ENCODE results near the gene NHERF1.

NHERF1 gene

DNA sequence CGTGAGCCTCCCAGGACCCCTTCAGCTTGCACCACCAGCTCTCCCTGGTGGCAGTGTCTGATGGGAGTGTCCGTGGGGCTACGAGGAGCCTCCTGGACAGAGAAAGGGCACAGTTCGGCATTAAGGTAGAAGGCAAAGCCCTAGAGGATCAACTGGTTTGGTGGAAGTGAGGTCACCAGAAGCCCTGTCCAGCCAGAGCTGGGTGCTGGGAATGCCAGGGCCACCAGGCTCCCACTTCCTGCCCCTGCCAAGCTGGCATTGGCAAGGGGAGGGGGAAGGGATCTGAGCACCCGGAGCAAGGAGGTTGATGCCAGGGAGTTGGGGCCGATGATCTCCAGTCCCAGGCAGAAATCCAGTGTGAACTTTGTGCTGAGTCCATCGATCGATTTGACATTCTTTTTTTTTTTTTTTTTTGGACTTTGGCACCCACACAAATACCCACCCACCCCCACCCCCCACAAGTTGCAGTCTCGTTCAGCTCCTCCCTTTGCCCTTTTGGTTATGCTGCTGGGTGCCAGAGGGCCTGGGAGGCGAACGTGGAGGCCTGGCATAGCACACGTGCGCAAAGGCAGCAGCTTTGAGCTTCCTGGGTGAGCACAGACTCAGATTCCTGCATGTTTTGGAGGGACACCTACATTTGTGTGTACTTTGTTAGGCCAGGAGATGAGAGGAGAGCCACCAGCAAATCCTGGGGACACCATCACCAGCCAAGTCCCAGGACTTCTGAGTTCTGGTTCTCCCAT lies 2.1 kb downstream of the NHERF1 start:
- no peak for DNase-seq

DNA sequence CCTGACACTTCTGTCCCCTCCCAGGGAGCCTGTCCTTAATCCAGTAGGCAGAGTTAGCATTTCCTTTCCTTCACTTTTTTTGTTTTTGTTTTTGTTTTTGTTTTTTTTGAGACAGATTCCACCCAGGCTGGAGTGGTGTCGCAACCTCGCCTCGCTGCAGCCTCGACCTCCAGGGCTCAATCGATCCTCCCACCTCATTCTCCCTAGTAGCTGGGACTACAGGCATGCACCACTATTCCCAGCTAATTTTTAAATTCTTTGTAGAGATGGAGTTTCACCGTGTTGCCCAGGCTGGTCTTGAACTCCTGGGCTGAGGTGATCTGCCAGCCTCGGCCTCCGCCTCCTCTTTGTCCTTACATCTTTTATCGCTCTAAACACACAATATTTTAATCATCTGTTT lies 4.0 kb downstream of the NHERF1 start:
- DNase-seq = no peak

DNA sequence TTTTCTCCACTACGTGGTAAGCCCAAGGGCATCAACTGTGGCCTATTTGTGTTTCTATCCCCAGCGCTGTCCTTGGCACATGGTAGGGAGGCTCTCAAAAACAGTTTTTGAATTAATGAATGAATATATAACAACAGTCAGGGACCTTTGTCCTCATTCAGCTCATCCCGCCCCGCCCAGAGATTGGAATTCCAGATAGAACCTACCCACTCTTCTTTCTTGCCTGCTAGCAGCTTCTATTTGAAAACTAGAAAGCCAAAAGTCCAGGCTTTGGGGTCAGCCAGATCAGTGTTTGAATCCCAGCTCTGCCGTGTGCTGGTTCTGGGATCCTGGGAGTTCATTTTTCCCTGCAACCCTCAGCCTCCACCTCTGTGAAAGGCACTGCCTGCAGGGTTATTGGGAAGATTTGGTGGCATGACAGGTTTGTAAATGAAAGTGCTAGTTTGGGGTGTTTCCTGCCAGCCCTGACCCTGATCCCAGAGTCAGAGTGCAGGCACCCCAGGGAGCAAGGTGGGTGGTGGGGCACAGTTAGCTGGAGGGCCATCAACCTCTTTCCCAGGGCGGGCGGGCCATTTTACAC lies 4.5 kb downstream of the NHERF1 start:
- DNase-seq = no peak

DNA sequence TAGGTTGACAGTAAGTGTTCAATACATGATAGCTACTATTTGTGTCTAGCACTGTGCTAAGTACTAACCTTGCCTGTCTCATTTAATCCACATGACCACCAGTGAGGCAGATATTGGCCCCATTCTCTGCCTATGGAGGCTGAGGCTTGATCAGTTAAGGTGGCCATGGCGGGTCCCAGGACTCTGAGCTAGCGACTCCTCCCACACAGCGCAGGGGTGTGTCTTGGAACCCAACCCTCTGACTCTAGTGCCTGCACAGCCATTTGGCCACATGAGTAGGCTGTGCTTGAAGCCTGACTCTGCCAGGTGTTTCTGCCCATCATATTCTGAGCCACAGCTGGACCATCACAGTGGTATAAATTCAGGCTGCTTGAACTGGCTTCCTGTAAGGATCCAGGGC lies 6.4 kb downstream of the NHERF1 start:
- no peak for DNase-seq

DNA sequence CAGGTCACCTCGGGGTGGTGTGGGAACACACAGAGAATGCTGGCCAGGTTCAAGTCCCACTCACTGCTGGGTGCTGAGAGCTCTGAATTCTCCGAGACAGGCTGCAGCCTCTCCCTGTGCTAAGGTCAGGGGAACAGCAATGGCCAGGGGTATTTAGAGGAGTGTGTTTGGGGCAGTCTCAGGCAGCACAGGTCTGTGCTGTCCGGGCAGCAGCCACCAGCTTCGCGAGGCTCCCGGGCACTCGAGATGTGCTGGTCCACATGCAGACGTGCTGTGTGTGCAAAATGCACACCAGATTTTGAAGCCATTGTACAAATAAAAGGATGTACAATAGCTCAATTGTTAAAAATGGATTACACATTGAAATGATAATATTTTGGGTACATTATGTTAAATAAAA lies 7.1 kb downstream of the NHERF1 start:
- DNase-seq = no peak

DNA sequence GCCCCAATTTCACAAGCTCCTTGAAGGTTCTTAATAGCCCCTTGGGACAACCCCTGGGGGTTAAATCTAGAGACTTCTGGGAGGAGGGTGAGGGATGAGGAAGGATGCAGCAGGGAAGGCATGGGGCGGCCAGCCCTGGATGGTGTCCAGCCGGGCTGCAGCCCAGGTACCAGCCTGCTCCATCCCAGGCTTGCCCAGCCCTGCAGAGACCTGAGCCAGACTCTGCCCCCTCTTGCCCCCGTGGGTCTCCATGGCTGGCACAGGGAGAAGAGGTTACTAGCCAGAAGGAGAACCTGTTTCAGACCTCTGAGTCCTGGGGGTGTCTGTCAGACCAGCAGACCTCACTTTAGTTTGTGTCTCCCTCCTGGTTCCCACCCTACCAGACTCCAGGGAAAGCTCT lies 8.5 kb downstream of the NHERF1 start:
- no peak for DNase-seq

DNA sequence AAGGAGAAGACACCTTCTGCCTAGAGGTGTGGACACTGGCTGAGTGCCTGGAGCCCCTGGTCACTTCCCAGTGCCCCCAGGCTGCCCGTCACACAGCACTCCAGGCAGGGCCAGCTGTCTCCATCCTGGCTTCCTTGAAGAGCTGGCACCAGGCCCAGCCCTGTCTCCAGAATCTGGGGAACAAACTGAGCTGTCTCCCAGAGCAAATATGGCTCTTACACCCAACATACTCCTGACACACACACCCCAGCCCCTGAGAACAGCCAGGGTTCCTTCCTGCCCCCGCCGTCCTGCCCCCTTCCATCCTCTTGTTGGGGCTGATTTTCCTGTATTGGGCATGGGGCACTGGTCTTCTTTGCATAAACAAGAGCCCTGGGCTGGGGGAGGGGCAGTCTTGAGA lies 9.1 kb downstream of the NHERF1 start:
- DNase-seq = no peak

DNA sequence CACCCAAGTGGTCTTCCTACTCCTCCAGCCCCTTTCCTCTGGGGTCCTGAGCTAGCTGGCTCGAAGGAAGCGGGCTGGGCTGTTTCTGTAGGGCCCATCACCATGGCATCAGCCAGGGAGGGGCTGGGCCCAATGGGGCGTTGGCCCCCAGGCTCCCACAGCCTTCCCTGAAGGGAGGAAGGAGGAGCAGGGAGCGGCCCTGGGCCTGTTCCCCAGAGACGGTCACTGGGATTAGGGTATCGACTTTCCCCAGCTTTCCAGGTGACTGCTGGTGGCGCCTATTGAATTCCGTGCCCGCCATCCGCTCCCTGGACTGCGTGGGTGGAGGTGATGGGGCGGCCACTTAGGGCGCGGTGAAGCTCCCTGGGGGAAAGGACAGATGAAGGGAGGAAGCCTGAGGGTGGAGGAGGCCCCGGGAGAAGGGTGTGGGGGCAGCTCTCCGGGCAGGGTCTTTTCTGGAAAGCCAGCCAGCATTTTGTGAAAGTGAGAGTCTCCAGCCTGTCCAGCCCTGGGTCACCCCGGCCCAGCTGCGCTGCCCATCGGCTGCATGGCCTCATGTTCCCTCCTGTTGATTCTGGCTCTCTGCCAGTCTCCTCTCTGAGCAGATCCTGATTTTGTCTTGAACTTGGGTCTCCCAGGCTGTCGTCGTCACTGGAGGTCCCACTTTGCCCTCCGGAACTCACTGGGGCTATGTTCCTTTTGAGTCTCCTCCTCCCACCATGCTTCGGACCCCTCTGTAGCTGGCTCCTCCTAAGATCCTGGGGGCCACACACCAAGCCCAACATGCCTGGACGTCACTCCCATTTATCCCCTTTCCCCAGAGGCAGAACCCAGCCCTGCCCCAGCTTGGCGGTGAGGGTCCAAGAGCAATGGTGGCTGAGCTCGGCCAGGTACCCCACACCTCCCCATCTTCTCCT lies 9.8 kb downstream of the NHERF1 start:
- DNase-seq = no peak

DNA sequence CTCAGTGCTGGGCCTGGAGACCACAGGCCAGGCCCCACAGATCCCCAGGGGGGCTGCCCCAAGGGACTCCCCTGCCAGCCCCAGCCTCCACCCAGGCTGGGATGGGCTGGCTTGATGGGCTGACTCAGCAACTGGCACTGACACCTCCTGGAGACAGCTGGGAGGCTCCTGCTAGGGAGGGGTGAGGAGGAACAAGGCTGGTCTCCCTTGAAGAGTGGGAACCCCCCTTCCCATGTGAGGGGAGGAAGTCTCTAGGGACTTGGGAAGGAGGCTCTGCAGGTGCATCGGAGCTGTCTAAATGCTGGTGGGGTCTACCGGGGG lies 10.4 kb downstream of the NHERF1 start:
- DNase-seq = no peak

DNA sequence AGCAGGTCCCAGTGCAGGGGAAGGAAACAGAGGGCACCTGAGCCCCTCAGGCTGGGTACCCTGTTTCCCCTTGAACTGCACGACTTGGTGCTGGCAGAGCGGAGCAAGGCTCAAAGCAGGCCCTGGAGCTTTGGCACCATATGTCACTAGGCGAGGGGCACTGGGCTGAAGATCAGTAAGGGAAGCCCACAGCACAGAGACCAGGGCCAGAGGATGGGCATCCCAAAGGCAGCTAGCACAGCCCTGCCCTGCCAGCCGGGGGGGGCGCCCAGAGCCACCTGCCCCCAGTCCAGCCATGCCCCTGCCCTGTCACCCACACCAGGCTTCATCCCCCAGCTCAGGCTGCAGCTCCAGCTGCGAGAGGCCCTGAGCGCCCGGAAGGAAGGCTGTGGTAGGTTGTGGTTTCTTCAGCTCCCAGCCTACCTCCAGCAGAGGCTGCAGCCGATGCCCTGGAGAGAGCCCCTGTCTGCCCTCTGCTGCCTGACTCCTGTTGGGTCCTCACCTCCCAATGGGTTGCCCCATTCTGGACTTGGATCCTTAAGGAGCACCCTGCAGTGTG lies 10.9 kb downstream of the NHERF1 start:
- peak; percentile 68 for DNase-seq

DNA sequence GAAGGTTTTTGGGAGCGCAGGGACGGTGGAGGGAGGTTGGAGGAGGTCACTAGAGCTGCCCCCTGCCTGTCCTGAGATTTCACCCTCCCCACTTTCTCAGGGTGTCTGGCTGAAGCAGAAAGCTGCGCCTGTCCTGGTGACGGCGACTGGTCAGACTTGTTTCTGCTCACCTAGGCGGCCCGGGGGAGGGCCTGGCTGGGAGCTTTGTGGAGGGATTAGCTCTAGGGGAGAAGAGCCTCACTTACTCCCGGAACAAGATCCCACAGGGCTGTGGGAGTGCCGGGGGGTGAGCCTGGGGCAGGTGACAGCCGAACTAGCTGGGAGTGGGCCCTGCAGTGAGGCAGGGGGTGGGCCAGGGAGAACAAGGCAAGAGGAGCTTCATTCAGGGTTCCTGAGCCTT lies 11.5 kb downstream of the NHERF1 start:
- no peak for DNase-seq

DNA sequence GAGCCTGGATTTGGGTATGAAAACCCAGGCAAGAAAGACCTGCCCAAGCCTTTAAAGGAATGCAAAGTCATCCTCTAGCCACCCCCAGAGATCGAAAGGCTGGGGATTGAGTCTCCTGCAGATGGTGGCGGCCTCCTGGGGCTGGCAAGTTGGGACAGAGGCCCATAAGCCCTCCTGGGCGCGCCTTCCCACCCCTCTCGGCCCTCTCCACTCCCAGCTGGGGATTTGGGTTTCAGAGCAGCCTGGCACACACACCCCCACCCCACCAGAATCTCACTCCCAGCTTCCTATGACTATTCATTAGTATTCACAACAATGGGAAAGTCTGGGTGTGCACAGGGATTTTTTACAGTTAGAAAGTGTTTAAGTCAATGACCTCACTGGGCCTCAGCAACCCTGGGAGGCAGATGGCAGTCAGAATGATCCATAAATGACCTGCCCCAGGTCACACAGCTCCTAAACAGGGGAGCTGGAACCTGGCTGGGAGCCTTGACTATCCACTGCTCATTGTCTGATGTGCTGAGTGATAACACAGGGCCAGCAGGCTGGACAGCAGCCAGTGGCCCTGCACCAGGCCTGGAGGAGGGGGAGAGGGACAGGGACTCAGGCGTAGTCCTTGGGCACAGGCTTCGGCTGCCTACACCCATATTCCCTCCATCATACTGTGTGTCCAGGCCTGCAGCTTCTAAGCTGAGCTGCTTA lies 12.1 kb downstream of the NHERF1 start:
- DNase-seq = no peak

DNA sequence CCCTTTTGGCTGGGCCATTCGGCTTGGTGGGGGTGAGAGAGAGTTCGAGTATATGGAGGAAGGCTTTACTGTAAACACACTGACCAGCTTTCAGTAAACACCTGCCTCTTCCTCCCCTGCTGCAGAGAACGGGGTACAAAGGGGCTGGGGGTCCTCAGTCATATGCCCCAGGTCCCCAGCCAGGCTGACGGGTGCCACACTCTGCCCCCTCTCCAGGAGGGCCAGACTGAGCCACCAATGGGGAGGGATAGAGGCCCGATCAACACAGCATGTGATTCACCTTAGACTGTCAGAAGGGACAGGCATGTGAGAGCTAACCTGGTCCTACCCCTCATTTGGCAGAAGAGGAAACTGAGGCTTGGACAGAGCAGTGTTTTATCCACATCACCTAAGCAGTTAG lies 13.0 kb downstream of the NHERF1 start:
- DNase-seq = no peak

DNA sequence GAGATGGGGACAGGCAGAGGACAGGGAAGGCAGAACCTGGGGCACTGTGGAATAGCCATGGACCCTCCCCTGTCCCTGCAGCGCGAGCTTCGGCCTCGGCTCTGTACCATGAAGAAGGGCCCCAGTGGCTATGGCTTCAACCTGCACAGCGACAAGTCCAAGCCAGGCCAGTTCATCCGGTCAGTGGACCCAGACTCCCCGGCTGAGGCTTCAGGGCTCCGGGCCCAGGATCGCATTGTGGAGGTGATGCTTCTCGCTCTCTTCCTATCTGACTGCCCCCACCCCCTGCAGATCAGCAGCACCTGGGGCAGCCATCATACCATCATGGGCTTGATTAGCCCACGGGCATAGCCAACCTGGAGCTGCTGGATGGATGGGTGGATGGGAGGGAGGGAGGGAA lies 13.5 kb downstream of the NHERF1 start:
- DNase-seq = no peak

DNA sequence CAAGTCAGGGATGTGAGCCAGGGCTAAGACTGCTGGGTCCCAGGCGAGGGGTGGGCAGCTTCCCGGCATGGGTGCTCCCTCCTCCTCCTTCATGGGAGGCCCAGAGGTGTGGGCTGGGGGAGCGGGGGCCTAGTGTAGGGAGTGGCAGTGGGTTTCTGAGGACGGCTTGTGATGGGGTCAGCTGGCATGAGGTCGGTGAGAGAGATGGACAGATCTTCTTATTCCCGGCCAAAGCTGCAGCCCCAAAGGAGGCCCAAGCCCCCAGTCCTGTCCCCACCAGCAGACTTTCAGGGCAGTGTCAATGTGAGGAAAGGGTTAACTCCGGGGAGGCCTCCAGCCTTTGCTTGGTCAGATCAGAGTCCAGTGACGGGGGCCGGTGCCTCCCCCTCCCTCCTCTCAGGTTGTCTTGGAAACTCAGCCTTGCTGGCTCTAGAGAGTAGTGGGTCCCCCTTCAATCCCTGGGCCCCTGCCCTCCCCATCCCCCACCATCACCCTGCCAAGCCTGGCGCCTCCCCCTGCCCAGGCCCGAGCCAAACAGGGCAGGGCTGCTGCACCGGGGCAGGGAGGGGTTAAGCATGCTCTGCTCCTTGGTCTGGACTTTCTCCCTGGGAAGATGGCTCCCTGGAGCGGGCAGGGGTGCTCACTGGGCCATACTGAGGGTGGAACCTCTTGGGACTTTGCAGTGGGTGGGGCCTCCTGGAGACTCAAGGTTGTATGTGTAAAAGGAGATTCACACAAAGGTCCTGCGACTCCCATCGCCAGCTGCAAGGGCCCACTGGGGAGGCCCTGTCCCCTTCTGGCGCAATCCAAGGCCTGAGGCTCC lies 15.3 kb downstream of the NHERF1 start:
- DNase-seq = no peak

DNA sequence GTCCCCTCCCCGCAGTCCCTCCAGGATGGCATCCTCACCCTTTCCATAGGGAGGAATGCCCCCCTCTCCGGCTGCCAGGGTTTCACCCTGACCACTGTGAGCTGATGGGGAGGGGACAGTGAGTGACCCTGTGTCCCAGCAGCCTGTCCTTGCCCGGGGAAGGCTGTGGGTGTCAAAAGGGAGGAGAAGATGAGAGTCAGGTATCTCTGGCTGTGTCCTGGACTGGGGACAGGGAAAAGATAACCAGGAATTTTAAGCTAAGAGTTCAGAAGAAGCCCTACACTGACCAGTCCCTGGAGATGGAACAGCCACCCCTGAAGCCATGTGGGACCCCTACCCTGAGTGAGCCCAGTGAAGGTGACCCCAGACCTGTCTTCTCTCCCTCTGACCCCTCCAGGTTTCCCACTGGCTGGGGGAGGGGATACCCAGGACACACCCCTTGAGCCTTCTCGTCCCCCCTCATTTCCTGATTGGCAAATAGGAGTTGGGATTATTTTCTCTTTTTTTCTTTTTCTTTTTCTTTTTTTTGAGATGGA lies 16.4 kb downstream of the NHERF1 start:
- no peak for DNase-seq

DNA sequence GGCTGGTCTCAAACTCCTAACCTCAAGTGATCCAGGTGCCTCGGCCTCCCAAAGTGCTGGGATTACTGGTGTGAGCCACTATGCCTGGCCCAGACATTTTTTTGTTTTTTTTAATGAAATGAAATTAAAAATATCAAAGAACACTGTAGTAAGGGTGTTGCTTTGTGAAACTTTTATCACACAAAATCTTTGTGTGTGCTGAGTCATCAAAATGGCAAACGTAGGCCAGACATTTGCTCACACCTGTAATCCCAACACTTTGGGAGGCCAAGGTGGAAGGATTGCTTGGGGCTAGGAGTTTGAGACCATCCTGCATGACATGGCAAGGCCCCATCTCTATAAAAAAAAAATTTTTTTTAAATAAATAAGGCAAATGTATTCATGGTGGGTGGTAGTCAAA lies 18.0 kb downstream of the NHERF1 start:
- no peak for DNase-seq

DNA sequence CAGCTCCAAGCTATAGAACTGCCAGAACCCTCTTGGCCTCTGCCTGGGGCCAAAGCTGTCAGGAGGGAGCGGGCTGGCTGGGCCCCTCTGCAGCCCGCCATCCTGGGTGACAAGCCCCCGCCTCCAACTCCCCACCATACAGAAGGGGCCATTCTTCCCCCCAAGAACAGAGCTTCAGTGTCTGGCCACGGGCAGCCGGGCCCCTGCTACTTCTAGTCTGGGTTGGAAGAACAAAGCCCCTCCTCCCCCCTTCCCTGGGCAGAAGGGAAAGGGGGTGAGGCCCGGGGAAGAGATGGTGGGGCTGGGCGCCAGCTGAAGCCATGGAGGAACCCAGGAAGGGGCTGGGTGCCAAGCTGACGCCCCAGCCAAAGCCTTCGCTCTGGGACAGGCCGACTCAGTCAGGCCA lies 18.7 kb downstream of the NHERF1 start:
- DNase-seq = no peak

DNA sequence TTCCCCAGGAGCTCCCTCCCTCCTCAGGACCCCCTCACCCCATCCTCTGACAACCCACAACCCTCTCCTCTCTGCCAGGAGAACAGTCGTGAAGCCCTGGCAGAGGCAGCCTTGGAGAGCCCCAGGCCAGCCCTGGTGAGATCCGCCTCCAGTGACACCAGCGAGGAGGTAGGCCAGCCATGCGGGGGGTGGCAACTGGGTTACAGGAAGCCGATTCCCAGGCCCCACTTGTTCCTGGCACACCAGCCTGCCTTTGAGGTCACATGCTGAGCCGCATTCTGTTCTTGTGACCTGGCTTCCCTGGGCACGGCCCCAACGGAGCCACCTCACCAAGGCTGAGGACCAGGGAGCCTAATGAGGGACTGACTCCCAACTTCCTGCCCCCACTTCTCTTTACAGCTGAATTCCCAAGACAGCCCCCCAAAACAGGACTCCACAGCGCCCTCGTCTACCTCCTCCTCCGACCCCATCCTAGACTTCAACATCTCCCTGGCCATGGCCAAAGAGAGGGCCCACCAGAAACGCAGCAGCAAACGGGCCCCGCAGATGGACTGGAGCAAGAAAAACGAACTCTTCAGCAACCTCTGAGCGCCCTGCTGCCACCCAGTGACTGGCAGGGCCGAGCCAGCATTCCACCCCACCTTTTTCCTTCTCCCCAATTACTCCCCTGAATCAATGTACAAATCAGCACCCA lies 19.8 kb downstream of the NHERF1 start:
- DNase-seq = no peak

DNA sequence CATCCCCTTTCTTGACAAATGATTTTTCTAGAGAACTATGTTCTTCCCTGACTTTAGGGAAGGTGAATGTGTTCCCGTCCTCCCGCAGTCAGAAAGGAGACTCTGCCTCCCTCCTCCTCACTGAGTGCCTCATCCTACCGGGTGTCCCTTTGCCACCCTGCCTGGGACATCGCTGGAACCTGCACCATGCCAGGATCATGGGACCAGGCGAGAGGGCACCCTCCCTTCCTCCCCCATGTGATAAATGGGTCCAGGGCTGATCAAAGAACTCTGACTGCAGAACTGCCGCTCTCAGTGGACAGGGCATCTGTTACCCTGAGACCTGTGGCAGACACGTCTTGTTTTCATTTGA lies 20.3 kb downstream of the NHERF1 start:
- no peak for DNase-seq

DNA sequence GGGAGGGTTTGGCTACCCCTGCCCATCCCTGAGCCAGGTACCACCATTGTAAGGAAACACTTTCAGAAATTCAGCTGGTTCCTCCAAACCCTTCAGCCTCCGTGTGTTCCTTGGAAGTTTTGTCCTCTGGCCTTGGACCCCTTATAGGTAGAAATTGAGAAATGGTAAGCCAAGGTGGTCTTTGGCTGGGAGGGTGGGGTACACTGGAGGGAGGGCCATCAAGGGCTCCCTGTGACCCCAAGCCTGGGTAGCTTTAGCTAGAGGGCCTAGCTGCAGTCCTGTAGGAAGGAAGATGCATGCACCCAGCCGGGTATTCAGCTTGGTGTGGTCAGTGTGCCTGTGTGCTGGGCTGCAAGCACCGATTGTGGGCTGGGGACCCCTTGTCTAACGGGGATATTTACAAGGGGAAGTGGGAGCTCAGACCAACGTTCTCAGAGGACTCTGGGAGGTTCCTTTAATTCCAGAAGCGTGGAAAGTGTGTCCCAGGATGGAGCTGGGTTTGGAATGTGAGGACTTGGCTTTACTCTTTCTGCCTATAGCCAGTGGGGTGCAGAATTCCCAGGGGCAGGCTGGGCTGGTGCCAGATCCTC lies 20.9 kb downstream of the NHERF1 start:
- DNase-seq = no peak

Measured in CD4-positive, alpha-beta T cell treated with Interleukin-12 subunit alpha and Interleukin-12 subunit beta, for 1 hour (primary cell).